H1 (cell line): ENCODE measurements around the gene PHACTR1. TPM values are rescaled to one million over a fixed set of nuclear protein-coding genes. Genes with fewer than 3 reads are reported as not detected.

Experiments
- CBX5 ChIP-seq: fragments of 300-800, 300-1000 bp; sonication (generic); IDR thresholded peaks from 2 replicates; pipeline ENCODE4 v1.7.1; 2016; ENCODE audit warnings: antibody characterized with exemption, low read length, low read depth
- EGR1 ChIP-seq: IDR thresholded peaks from 2 replicates; pipeline ENCODE4 v1.6.1; 2011; ENCODE audit warnings: low read depth, low read length, borderline replicate concordance
- EZH2 ChIP-seq: fragments of 200-600 bp; sonication (generic); IDR thresholded peaks from 2 replicates; pipeline ENCODE4 v1.7.1; 2012; ENCODE audit warnings: low read depth, mild to moderate bottlenecking, moderate library complexity, low read length, inconsistent platforms; ENCODE audit not compliant: severe bottlenecking
- KDM1A ChIP-seq: fragments of 200-600, 300-600 bp; sonication (generic); IDR thresholded peaks from 2 replicates; pipeline ENCODE4 v1.7.1; 2016; ENCODE audit warnings: mild to moderate bottlenecking, low read length, borderline replicate concordance
- NANOG ChIP-seq: IDR thresholded peaks from 2 replicates; pipeline ENCODE4 v1.6.1; 2011; ENCODE audit warnings: low read length, low read depth, mild to moderate bottlenecking, inconsistent platforms; ENCODE audit not compliant: insufficient read depth, poor library complexity, severe bottlenecking
- RAD21 ChIP-seq, 2 experiments: IDR thresholded peaks in 1 of 2; conservative IDR thresholded peaks in 1 of 2; 2 replicates each; pipeline ENCODE4 v1.6.1; 2011; ENCODE audit warnings: low read depth in 2 of 2, low read length in 2 of 2, improper control_type of control experiment in 1 of 2, inconsistent platforms in 1 of 2, mild to moderate bottlenecking in 1 of 2, moderate library complexity in 1 of 2
- SIN3A ChIP-seq, 2 experiments: IDR thresholded peaks in 1 of 2; conservative IDR thresholded peaks in 1 of 2; 2 replicates each; pipeline ENCODE4 v1.6.1; 2011 to 2012; ENCODE audit warnings: low read length in 2 of 2, improper control_type of control experiment in 1 of 2, low read depth in 1 of 2, mild to moderate bottlenecking in 1 of 2
- polyA plus RNA-seq, 7 experiments: library from polyadenylated mRNA; depleted of rRNA in 3 of 7; stranded (reverse) in 5 of 7; unstranded in 2 of 7; fragments of >200 nt in 5 of 7; fragments of 200-250 nt in 2 of 7; gene quantifications; 1 replicate in 5 of 7; 2 replicates in 1 of 7; 4 replicates in 1 of 7; pipeline versions ENCODE4 v1.2.1 to v1.2.3, GENCODE V29; 2011 to 2013; ENCODE audit warnings: missing spikeins in 2 of 7, mixed read lengths in 2 of 7
- total RNA-seq: library from RNA; stranded (reverse); fragmentation: NEBNext Ultra II Directional; extraction: Animal tissue kit (Norgen Biotek cat#: 25700); gene quantifications from 2 replicates; pipeline ENCODE4 v1.2.1, GENCODE V29; 2021

Gene PHACTR1
- total and polyA plus RNA-seq, 2 of the 8 experiments (the other 6 are each of a cell fraction or from before 2014, with no cell fraction given): 3.9 to 17.1 TPM

GRCh38 chr6:13275435-13275989, 558.9 kb downstream of the PHACTR1 start (continued):
- TF ChIP-seq SIN3A (conservative IDR thresholded peaks at IDR 0.05 in 1 of 2, IDR thresholded peaks at IDR 0.05 in 1 of 2; ENCODE audit: low read depth in 1 of 2, low read length in 2 of 2) (no peak), EZH2 (no peak), KDM1A (no peak), RAD21 (IDR thresholded peaks at IDR 0.05 in 1 of 2, conservative IDR thresholded peaks at IDR 0.05 in 1 of 2; ENCODE audit: low read depth in 2 of 2, low read length in 2 of 2) (no peak), NANOG (no peak), EGR1 (no peak), CBX5 (no peak)
